SK-N-SH (cell line): Measurements from ENCODE around the gene CRIP2. TPM values are rescaled to one million over a fixed set of nuclear protein-coding genes. Genes with fewer than 3 reads are reported as not detected.

Source experiments
- CTCF ChIA-PET: fragments of 300-600, 350-600 bp; formaldehyde crosslinking; extraction: SDS; loops from one replicate; lab custom pipeline; 2021; lab: Yijun Ruan, JAX
- POLR2A ChIA-PET: fragments of 350-600 bp; sonication (Branson Sonifier 250); formaldehyde crosslinking; extraction: SDS; loops from one replicate; lab custom pipeline; 2020; ENCODE audit warnings: antibody characterized with exemption, inconsistent platforms; lab: Yijun Ruan, JAX
- DNase-seq: peaks from one replicate; pipeline ENCODE4 v3.0.0; 2012
- H2AFZ ChIP-seq: fragments of 200-600 bp; sonication (generic); 2 replicates; pipeline ENCODE4 v1.8.1; 2016; ENCODE audit warnings: antibody characterized with exemption, mild to moderate bottlenecking, low read depth
- H3F3A ChIP-seq: fragments of 200-600 bp; sonication (generic); replicated peaks from 2 replicates; pipeline ENCODE3; 2016; ENCODE audit warnings: antibody characterized with exemption, mild to moderate bottlenecking; ENCODE audit not compliant: insufficient read depth
- H3K27ac ChIP-seq, 2 experiments: fragments of 200-500 bp in 1 of 2; fragments of 200-600 bp in 1 of 2; sonication (Bioruptor generic) in 1 of 2; sonication (generic), shearing (Covaris generic) in 1 of 2; 2 replicates each; pipeline versions ENCODE4 v1.5.1 to v1.6.1; 2014 to 2016; ENCODE audit warnings: low read depth in 2 of 2, inconsistent platforms in 1 of 2, low read length in 1 of 2, mild to moderate bottlenecking in 1 of 2, mixed read lengths in 1 of 2
- H3K27me3 ChIP-seq: fragments of 200-600 bp; sonication (generic), shearing (Covaris generic); 2 replicates; pipeline ENCODE4 v1.6.1; 2016; ENCODE audit warnings: mixed run types; ENCODE audit not compliant: insufficient read depth
- H3K36me3 ChIP-seq, 2 experiments: fragments of 200-500 bp in 1 of 2; fragments of 200-600 bp in 1 of 2; sonication (Bioruptor generic) in 1 of 2; sonication (generic) in 1 of 2; replicated peaks in 1 of 2; 2 replicates each; pipeline versions ENCODE3 to v1.5.1; 2014 to 2016; ENCODE audit warnings: low read length in 1 of 2, mild to moderate bottlenecking in 1 of 2; ENCODE audit not compliant: insufficient read depth in 2 of 2, control insufficient read depth in 1 of 2
- H3K4me1 ChIP-seq, 2 experiments: fragments of 200-500 bp in 1 of 2; fragments of 200-600 bp in 1 of 2; sonication (Bioruptor generic) in 1 of 2; sonication (generic), shearing (Covaris generic) in 1 of 2; 2 replicates each; pipeline versions ENCODE4 v1.5.1 to v1.6.1; 2014 to 2016; ENCODE audit warnings: low read depth in 1 of 2, low read length in 1 of 2, mixed run types in 1 of 2; ENCODE audit not compliant: insufficient read depth in 2 of 2, control insufficient read depth in 1 of 2
- H3K4me2 ChIP-seq: fragments of 200-600 bp; sonication (generic), shearing (Covaris generic); 2 replicates; pipeline ENCODE4 v1.6.1; 2017; ENCODE audit warnings: mixed run types
- H3K4me3 ChIP-seq, 2 experiments: fragments of 200-500 bp in 1 of 2; fragments of 200-600 bp in 1 of 2; sonication (Bioruptor generic) in 1 of 2; sonication (generic), shearing (Covaris generic) in 1 of 2; 2 replicates each; pipeline versions ENCODE4 v1.5.1 to v1.8.1; 2014 to 2016; ENCODE audit warnings: low read depth in 2 of 2, inconsistent platforms in 1 of 2, low read length in 1 of 2, mild to moderate bottlenecking in 1 of 2, mixed read lengths in 1 of 2, moderate library complexity in 1 of 2
- H3K79me2 ChIP-seq: fragments of 200-600 bp; sonication (generic); 2 replicates; pipeline ENCODE4 v1.8.1; 2017; ENCODE audit warnings: mild to moderate bottlenecking; ENCODE audit not compliant: insufficient read depth
- H3K9ac ChIP-seq: fragments of 200-600 bp; sonication (generic); 2 replicates; pipeline ENCODE4 v1.6.1; 2017; ENCODE audit warnings: mixed run types
- H3K9me2 ChIP-seq: fragments of 200-600 bp; sonication (generic); 2 replicates; pipeline ENCODE4 v1.6.1; 2017; ENCODE audit warnings: mixed run types
- H3K9me3 ChIP-seq: fragments of 200-600 bp; sonication (generic); 2 replicates; pipeline ENCODE4 v1.6.1; 2017; ENCODE audit warnings: mixed run types, mild to moderate bottlenecking, moderate library complexity
- H4K20me1 ChIP-seq: fragments of 200-600 bp; sonication (generic); 2 replicates; pipeline ENCODE4 v1.6.1; 2017; ENCODE audit warnings: mild to moderate bottlenecking, mixed run types; ENCODE audit not compliant: insufficient read depth
- ELF1 ChIP-seq: IDR thresholded peaks from 2 replicates; pipeline ENCODE4 v1.4.0; 2012
- FOSL2 ChIP-seq: IDR thresholded peaks from 2 replicates; pipeline ENCODE4 v1.4.0; 2012; ENCODE audit warnings: low read depth, mild to moderate bottlenecking, moderate library complexity, borderline replicate concordance
- FOXM1 ChIP-seq: IDR thresholded peaks from 2 replicates; pipeline ENCODE4 v1.4.0; 2012; ENCODE audit warnings: low read depth, mild to moderate bottlenecking
- GATA2 ChIP-seq: sonication (generic); formaldehyde crosslinking; IDR thresholded peaks from 2 replicates; pipeline ENCODE4 v1.5.0; 2020; ENCODE audit warnings: mild to moderate bottlenecking, missing genetic modification reagents
- MEF2A ChIP-seq: IDR thresholded peaks from 2 replicates; pipeline ENCODE4 v1.4.0; 2012; ENCODE audit warnings: low read depth, borderline replicate concordance
- NFIC ChIP-seq: IDR thresholded peaks from 2 replicates; pipeline ENCODE4 v1.4.0; 2012; ENCODE audit warnings: borderline replicate concordance
- POLR2AphosphoS5 ChIP-seq: IDR thresholded peaks from 2 replicates; pipeline ENCODE4 v1.6.1; 2012; ENCODE audit warnings: low read depth, low read length
- RXRA ChIP-seq: IDR thresholded peaks from 2 replicates; pipeline ENCODE4 v1.4.0; 2012; ENCODE audit warnings: low read depth, mild to moderate bottlenecking, borderline replicate concordance
- SIN3A ChIP-seq: IDR thresholded peaks from 2 replicates; pipeline ENCODE4 v1.6.1; 2012; ENCODE audit warnings: low read depth, mild to moderate bottlenecking, low read length, moderate library complexity, borderline replicate concordance
- TEAD4 ChIP-seq: IDR thresholded peaks from 2 replicates; pipeline ENCODE4 v1.4.0; 2012; ENCODE audit warnings: mild to moderate bottlenecking, borderline replicate concordance; ENCODE audit not compliant: insufficient read depth
- WGBS: methylation state at CpG from one replicate; pipeline ENCODE4 v1.1.6; 2017; ENCODE audit warnings: low lambda C conversion rate; 5-methylcytosine and 5-hydroxymethylcytosine counted together
- polyA plus RNA-seq, 3 experiments: library from polyadenylated mRNA; depleted of rRNA; stranded (reverse); fragments of >200 nt; gene quantifications; 2 replicates each; pipeline ENCODE4 v1.2.3, GENCODE V29; 2012

CRIP2 gene
- polyA plus RNA-seq, 1 of the 3 experiments (the other 2 are of a cell fraction), result 335 TPM

GRCh38 chr14:105490572-105491365, 16.1 kb downstream of the CRIP2 start, which contains the start of gene TEDC1 (continued):
- peak; percentile 94 for TF ChIP-seq SIN3A
- TF ChIP-seq RXRA, result no peak
- peak; percentile 81 for TF ChIP-seq ELF1

- ChIA-PET CTCF (interaction anchor here (0.5 to 5.9 kb wide), 10 partner anchors 11 to 411 kb away, joined by 3 to 135 read pairs (median 20); partner anchors contain the start of gene TMEM121), POLR2A (no interaction called here)
- Histone ChIP-seq H3K4me3 (peak overlapping the region; percentile 70 to 78), H3F3A (no peaks in the 10 kb centered on the region), H3K27me3 (no peaks in the 10 kb centered on the region), H3K4me1 (peaks cover 5 to 20% of the 10 kb centered on the region in 2 experiments; a peak in 2 of 4 replicates), H3K9ac (peak overlapping the region; percentile 92), H3K79me2 (peaks cover 13% of the 10 kb centered on the region; the same call in 1 of the 2 replicates), H2AFZ (no peak overlapping the region), H3K9me2 (no peaks in the 10 kb centered on the region), H3K36me3 (no peaks in the 10 kb centered on the region), H3K27ac (peak overlapping the region; percentile 73 to 76), H4K20me1 (peaks cover 11% of the 10 kb centered on the region; the same call in 1 of the 2 replicates), H3K9me3 (no peaks in the 10 kb centered on the region), H3K4me2 (peak overlapping the region; percentile 96; the same call in 1 of the 2 replicates)
- no peak for TF ChIP-seq GATA2 (CRISPR knock-in tag)
- DNase-seq, result peak; percentile 95
- whole genome bisulfite sequencing, result 0% methylated on average over 16 of the region's 53 CpGs
These were observed 16.8 kb downstream of the CRIP2 start for GRCh38 chr14:105491366-105491973.

GRCh38 chr14:105492031-105492970, 17.7 kb downstream of the CRIP2 start:
- peaks cover 5 to 19% of the 10 kb centered on the region in 2 experiments; a peak in 2 of 4 replicates for H3K4me1 ChIP-seq

More at GRCh38 chr14:105492031-105492970, 17.7 kb downstream of the CRIP2 start:
- CTCF ChIA-PET, result interaction anchor here (0.7 to 5.9 kb wide), 10 partner anchors 12 to 402 kb away, joined by 3 to 135 read pairs (median 6); partner anchors contain the start of gene TMEM121
- H3K9me2 ChIP-seq, result no peaks in the 10 kb centered on the region
- H3K79me2 ChIP-seq, result peaks cover 13% of the 10 kb centered on the region; the same call in 1 of the 2 replicates
- no peaks in the 10 kb centered on the region for H3K36me3 ChIP-seq
- peaks cover 11% of the 10 kb centered on the region; the same call in 1 of the 2 replicates for H4K20me1 ChIP-seq
- H3K27ac ChIP-seq, result peak overlapping the region in 1 of 2 experiments; percentile 73; a peak in 2 of 4 replicates
- peak overlapping the region; percentile 96; the same call in 1 of the 2 replicates for H3K4me2 ChIP-seq
- no peak for TF ChIP-seq GATA2 (CRISPR knock-in tag)
- TF ChIP-seq FOXM1, result no peak
- TF ChIP-seq POLR2AphosphoS5, result no peak
- TF ChIP-seq TEAD4, result no peak
- no peak for TF ChIP-seq FOSL2
- no peak for TF ChIP-seq MEF2A
- TF ChIP-seq NFIC, result no peak
- peak overlapping the region; percentile 70 to 78; a peak in 3 of 4 replicates for H3K4me3 ChIP-seq
- no peaks in the 10 kb centered on the region for H3F3A ChIP-seq
- H3K27me3 ChIP-seq, result no peaks in the 10 kb centered on the region
- H3K9me3 ChIP-seq, result no peaks in the 10 kb centered on the region
- no peak overlapping the region for H2AFZ ChIP-seq
- no peak for DNase-seq
- 75% methylated on average over 6 of the region's 24 CpGs for WGBS
- H3K9ac ChIP-seq, result no peak overlapping the region
- POLR2A ChIA-PET, result no interaction called here
